Endothelial cell of umbilical vein (primary cell): Measurements from ENCODE around the gene COPS7A. TPM values are rescaled to one million over a fixed set of nuclear protein-coding genes. Genes with fewer than 3 reads are reported as not detected.

Experiments used
- BruUV-seq: library from RNA; stranded (reverse); fragments of 400-500 nt; replicated peaks from 2 replicates; lab custom pipeline; 2021; lab: Mats Ljungman, UMichigan
- CTCF ChIA-PET: fragments of 300-600, 350-600 bp; sonication (Branson Sonifier 250); formaldehyde crosslinking; loops from one replicate; lab custom pipeline; 2021; ENCODE audit warnings: antibody characterized with exemption, inconsistent platforms; lab: Charles Lee
- POLR2A ChIA-PET: fragments of 300-600, 350-600 bp; sonication (Branson Sonifier 250); formaldehyde crosslinking; loops from one replicate; lab custom pipeline; 2021; ENCODE audit warnings: antibody characterized with exemption, inconsistent platforms; lab: Charles Lee
- DNase-seq: peaks from one replicate; pipeline ENCODE4 v3.0.0-alpha.2; 2011; ENCODE audit warnings: low read depth, low spot score
- FAIRE-seq: peaks from 2 replicates; lab custom pipeline; 2011; peaks lifted over from hg19 to GRCh38; lab: Jason Lieb, UNC
- H2AFZ ChIP-seq: 2 replicates; pipeline ENCODE4 v1.6.0; 2012; ENCODE audit warnings: low read depth, low read length, control low read depth, inconsistent platforms
- H3K27ac ChIP-seq: 2 replicates; pipeline ENCODE4 v1.5.1; 2011; ENCODE audit warnings: low read depth, mild to moderate bottlenecking, control low read depth, low read length, moderate library complexity; ENCODE audit not compliant: insufficient read depth
- H3K27me3 ChIP-seq, 2 experiments: 2 replicates each; pipeline versions ENCODE4 v1.6.0 to v1.6.1; 2011; ENCODE audit warnings: low read length in 2 of 2, mixed read lengths in 1 of 2; ENCODE audit not compliant: control insufficient read depth in 2 of 2, insufficient read depth in 2 of 2
- H3K36me3 ChIP-seq, 2 experiments: 2 replicates in 1 of 2; 3 replicates in 1 of 2; pipeline ENCODE4 v1.5.1; 2011; ENCODE audit warnings: low read length in 2 of 2, mild to moderate bottlenecking in 1 of 2, moderate library complexity in 1 of 2; ENCODE audit not compliant: control insufficient read depth in 2 of 2, insufficient read depth in 2 of 2; ENCODE audit errors: extremely low read depth in 1 of 2
- H3K4me1 ChIP-seq: 3 replicates; pipeline ENCODE4 v1.5.1; 2011; ENCODE audit warnings: mild to moderate bottlenecking, low read length; ENCODE audit not compliant: control insufficient read depth, insufficient read depth; ENCODE audit errors: extremely low read depth
- H3K4me2 ChIP-seq: 2 replicates; pipeline ENCODE4 v1.6.1; 2011; ENCODE audit warnings: low read length, control low read depth, mixed read lengths; ENCODE audit not compliant: insufficient read depth
- H3K4me3 ChIP-seq, 3 experiments: fragments of 200-600 bp in 1 of 3; sonication (generic), shearing (Covaris generic) in 1 of 3; replicated peaks in 1 of 3; 2 replicates each; pipeline ENCODE4 v1.5.1; 2011 to 2016; ENCODE audit warnings: control low read depth in 3 of 3, low read length in 3 of 3, mild to moderate bottlenecking in 2 of 3, inconsistent platforms in 1 of 3, low read depth in 1 of 3, moderate library complexity in 1 of 3; ENCODE audit not compliant: insufficient read depth in 1 of 3
- H3K79me2 ChIP-seq: 2 replicates; pipeline ENCODE4 v1.6.0; 2012; ENCODE audit warnings: low read length, inconsistent platforms; ENCODE audit not compliant: control insufficient read depth, insufficient read depth
- H3K9ac ChIP-seq: replicated peaks from 2 replicates; pipeline ENCODE3; 2011; ENCODE audit warnings: low read length, control low read depth; ENCODE audit not compliant: insufficient read depth; ENCODE audit errors: extremely low read depth
- H3K9me1 ChIP-seq: replicated peaks from 3 replicates; pipeline ENCODE4 v1.6.0; 2011; ENCODE audit warnings: mild to moderate bottlenecking, low read length; ENCODE audit not compliant: control insufficient read depth, insufficient read depth; ENCODE audit errors: extremely low read depth
- H3K9me3 ChIP-seq: replicated peaks from 2 replicates; pipeline ENCODE4 v1.5.1; 2012; ENCODE audit warnings: low read length, inconsistent platforms; ENCODE audit not compliant: control insufficient read depth, insufficient read depth
- H4K20me1 ChIP-seq: replicated peaks from 2 replicates; pipeline ENCODE3; 2011; ENCODE audit warnings: mild to moderate bottlenecking, low read length; ENCODE audit not compliant: control insufficient read depth, insufficient read depth; ENCODE audit errors: extremely low read depth
- CTCF ChIP-seq, 2 donors: IDR thresholded peaks; 1 replicate in 1 of 2; 2 replicates in 1 of 2; pipeline ENCODE4 v1.5.1; 2011; ENCODE audit warnings: low read length in 2 of 2, mild to moderate bottlenecking in 2 of 2, moderate library complexity in 2 of 2, control low read depth in 1 of 2, inconsistent platforms in 1 of 2, low read depth in 1 of 2; ENCODE audit not compliant: insufficient read depth in 1 of 2; ENCODE audit errors: extremely low read depth in 1 of 2
- EZH2 ChIP-seq: IDR thresholded peaks from 2 replicates; pipeline ENCODE4 v1.6.1; 2012; ENCODE audit warnings: borderline replicate concordance, low read depth, mild to moderate bottlenecking, moderate library complexity, low read length, inconsistent platforms; ENCODE audit not compliant: severe bottlenecking
- FOS ChIP-seq: IDR thresholded peaks from 2 replicates; pipeline ENCODE4 v1.6.1; 2011; ENCODE audit warnings: mild to moderate bottlenecking, low read length, moderate library complexity, borderline replicate concordance; ENCODE audit not compliant: insufficient read depth
- GATA2 ChIP-seq: IDR thresholded peaks from 2 replicates; pipeline ENCODE4 v1.7.0; 2011; ENCODE audit warnings: low read depth, mild to moderate bottlenecking, moderate library complexity, mixed read lengths, low read length; ENCODE audit not compliant: insufficient read length, insufficient read depth
- JUN ChIP-seq: IDR thresholded peaks from 2 replicates; pipeline ENCODE4 v1.6.1; 2011; ENCODE audit warnings: borderline replicate concordance, low read depth; ENCODE audit not compliant: insufficient read length, insufficient read depth
- MAX ChIP-seq: IDR thresholded peaks from 2 replicates; pipeline ENCODE4 v1.6.1; 2011; ENCODE audit not compliant: insufficient read depth, insufficient read length
- MYC ChIP-seq: IDR thresholded peaks from one replicate; pipeline ENCODE4 v1.6.1; 2011; ENCODE audit warnings: mild to moderate bottlenecking, low read depth, low read length
- POLR2A ChIP-seq: IDR thresholded peaks from 2 replicates; pipeline ENCODE4 v1.6.1; 2012; ENCODE audit warnings: low read depth, mild to moderate bottlenecking, control low read depth, low read length
- POLR2AphosphoS5 ChIP-seq: IDR thresholded peaks from 2 replicates; pipeline ENCODE4 v1.6.1; 2012; ENCODE audit warnings: low read depth, mild to moderate bottlenecking, control low read depth, low read length, moderate library complexity; ENCODE audit not compliant: insufficient read depth
- dilution Hi-C: fragments of 300-500 bp; cut with MboI; formaldehyde crosslinking; loops from one replicate; pipeline ENCODE4 v1.15.0; 2019; ENCODE audit warnings: low sequenced_read_pairs; ENCODE audit not compliant: extremely low pct_ligation_motif_present
- intact Hi-C: fragments of 100-400 bp; cut with micrococcal nuclease; formaldehyde crosslinking; loops from one replicate; pipeline ENCODE4 v1.10.0; 2022
- polyA plus RNA-seq, 4 experiments: library from polyadenylated mRNA; depleted of rRNA in 3 of 4; stranded (reverse) in 3 of 4; unstranded in 1 of 4; fragments of >200 nt; gene quantifications; 2 replicates each; pipeline versions ENCODE4 v1.2.1 to v1.2.3, GENCODE V29; 2011 to 2012; ENCODE audit warnings: missing spikeins in 1 of 4
- total RNA-seq: library from RNA; stranded (reverse); gene quantifications from 2 replicates; pipeline ENCODE4 v1.2.3, GENCODE V29; 2021

COPS7A gene
- total and polyA plus RNA-seq, 2 donors (not counting 3 experiments of a cell fraction or from before 2014, with no cell fraction given): 41.1 to 104 TPM

- FAIRE-seq (no peak), DNase-seq (peak; percentile 33)
- ChIA-PET POLR2A (no interaction called here), CTCF (interaction anchor here (0.6 to 8.4 kb wide), 3 partner anchors 10 to 149 kb away, joined by 3 to 234 read pairs (median 70); partner anchors contain the start of gene MLF2)
- H3K9ac ChIP-seq: peak overlapping the region; percentile 29
- no peak overlapping the region for H2AFZ ChIP-seq
- H3K36me3 ChIP-seq: peaks cover 0 to 23% of the 10 kb centered on the region in 2 experiments
- peaks cover 31% of the 10 kb centered on the region for H3K4me1 ChIP-seq
- no peaks in the 10 kb centered on the region for H3K9me1 ChIP-seq
- no peaks in the 10 kb centered on the region for H3K27me3 ChIP-seq
- peak overlapping the region; percentile 68 for H3K4me2 ChIP-seq
- no peaks in the 10 kb centered on the region for H3K9me3 ChIP-seq
- no peak overlapping the region for H3K27ac ChIP-seq
- TF ChIP-seq POLR2AphosphoS5 (no peak), MYC (no peak), GATA2 (no peak), CTCF (IDR thresholded peaks at IDR 0.05; ENCODE audit: extremely low read depth in 1 of 2, insufficient read depth in 1 of 2, low read depth in 1 of 2, low read length in 2 of 2) (no peak), POLR2A (no peak), EZH2 (no peak), MAX (no peak), FOS (no peak), JUN (no peak)
- H4K20me1 ChIP-seq: no peaks in the 10 kb centered on the region
- peaks cover 32% of the 10 kb centered on the region for H3K79me2 ChIP-seq
- intact Hi-C loops: no loop called here
- no TSS peak for BruUV-seq
- dilution Hi-C loops: no loop called here
- peak overlapping the region in 2 of 3 experiments; percentile 70 to 74 for H3K4me3 ChIP-seq
These were observed 45.1 kb downstream of the COPS7A start for GRCh38 chr12:6768990-6769389.
